PFSK-1 (cell line): Measurements from ENCODE around the gene SETDB2.

Experiments used
- POLR2AphosphoS5 ChIP-seq: IDR thresholded peaks from 2 replicates; pipeline ENCODE4 v1.6.1; 2012; ENCODE audit warnings: low read depth, mild to moderate bottlenecking, control low read depth, low read length, moderate library complexity
- SIN3A ChIP-seq: IDR thresholded peaks from 2 replicates; pipeline ENCODE4 v1.6.1; 2012; ENCODE audit warnings: mild to moderate bottlenecking, low read length, moderate library complexity, borderline replicate concordance; ENCODE audit not compliant: insufficient read depth
- TAF1 ChIP-seq: IDR thresholded peaks from 2 replicates; pipeline ENCODE4 v1.6.1; 2012; ENCODE audit warnings: low read length, control low read depth, borderline replicate concordance; ENCODE audit not compliant: insufficient read depth
- TF ChIP-seq, protein P1 (sequence below), 2 experiments: IDR thresholded peaks; 2 replicates each; pipeline versions ENCODE4 v1.6.1 to v1.8.0; 2011 to 2012; ENCODE audit warnings: low read depth in 2 of 2, low read length in 2 of 2, control low read depth in 1 of 2, inconsistent platforms in 1 of 2, mild to moderate bottlenecking in 1 of 2, moderate library complexity in 1 of 2; ENCODE audit not compliant: insufficient read depth in 1 of 2

DNA sequence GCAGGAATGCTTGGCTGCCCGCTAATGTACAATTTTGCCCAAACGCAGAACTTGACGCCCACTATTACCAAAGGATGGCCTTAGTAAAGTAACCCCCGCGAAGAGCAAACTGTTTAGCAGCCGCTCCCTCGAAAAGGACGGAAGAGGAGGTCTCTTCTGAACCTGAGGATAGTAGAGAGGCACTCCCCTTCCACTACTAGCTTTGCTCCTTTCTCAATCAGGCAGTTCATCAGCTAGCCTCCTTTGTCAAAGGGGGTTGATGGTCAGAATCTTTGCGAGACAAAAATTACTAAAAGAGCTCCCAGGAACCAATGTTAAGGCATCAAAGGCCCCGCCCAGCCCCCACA, 744 bp upstream of the SETDB2 start:
- no peak for TF ChIP-seq POLR2AphosphoS5
- no peak for TF ChIP-seq TAF1
- TF ChIP-seq, protein P1, sequence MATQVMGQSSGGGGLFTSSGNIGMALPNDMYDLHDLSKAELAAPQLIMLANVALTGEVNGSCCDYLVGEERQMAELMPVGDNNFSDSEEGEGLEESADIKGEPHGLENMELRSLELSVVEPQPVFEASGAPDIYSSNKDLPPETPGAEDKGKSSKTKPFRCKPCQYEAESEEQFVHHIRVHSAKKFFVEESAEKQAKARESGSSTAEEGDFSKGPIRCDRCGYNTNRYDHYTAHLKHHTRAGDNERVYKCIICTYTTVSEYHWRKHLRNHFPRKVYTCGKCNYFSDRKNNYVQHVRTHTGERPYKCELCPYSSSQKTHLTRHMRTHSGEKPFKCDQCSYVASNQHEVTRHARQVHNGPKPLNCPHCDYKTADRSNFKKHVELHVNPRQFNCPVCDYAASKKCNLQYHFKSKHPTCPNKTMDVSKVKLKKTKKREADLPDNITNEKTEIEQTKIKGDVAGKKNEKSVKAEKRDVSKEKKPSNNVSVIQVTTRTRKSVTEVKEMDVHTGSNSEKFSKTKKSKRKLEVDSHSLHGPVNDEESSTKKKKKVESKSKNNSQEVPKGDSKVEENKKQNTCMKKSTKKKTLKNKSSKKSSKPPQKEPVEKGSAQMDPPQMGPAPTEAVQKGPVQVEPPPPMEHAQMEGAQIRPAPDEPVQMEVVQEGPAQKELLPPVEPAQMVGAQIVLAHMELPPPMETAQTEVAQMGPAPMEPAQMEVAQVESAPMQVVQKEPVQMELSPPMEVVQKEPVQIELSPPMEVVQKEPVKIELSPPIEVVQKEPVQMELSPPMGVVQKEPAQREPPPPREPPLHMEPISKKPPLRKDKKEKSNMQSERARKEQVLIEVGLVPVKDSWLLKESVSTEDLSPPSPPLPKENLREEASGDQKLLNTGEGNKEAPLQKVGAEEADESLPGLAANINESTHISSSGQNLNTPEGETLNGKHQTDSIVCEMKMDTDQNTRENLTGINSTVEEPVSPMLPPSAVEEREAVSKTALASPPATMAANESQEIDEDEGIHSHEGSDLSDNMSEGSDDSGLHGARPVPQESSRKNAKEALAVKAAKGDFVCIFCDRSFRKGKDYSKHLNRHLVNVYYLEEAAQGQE (IDR thresholded peaks at IDR 0.05; ENCODE audit: insufficient read depth in 1 of 2, low read depth in 2 of 2, low read length in 2 of 2) = no peak
- TF ChIP-seq SIN3A = no peak
